Activated naive CD4-positive, alpha-beta T cell treated with anti-CD3 and anti-CD28 coated beads, Interleukin-2, amount 50 U/mL, for 72 hours (primary cell): ENCODE data around the gene DUSP18. TPM values are rescaled to one million over a fixed set of nuclear protein-coding genes. Genes with fewer than 3 reads are reported as not detected.
"Not testable (repeated sequence)": the region's sequence is repeated elsewhere in the genome, so short reads cannot be mapped to it uniquely, and the experiment has no call there.

Source experiments
- ATAC-seq, 2 donors: fragments of 150-1000 bp; cut with Tn5 transposase; 2 replicates each; pipeline ENCODE4 v1.10.0; 2021; ENCODE audit warnings: mild to moderate bottlenecking in 2 of 2, moderate library complexity in 2 of 2
- DNase-seq, 2 donors: peaks; one replicate each; pipeline ENCODE4 v3.0.0; 2021 to 2022; ENCODE audit warnings: low spot score in 2 of 2
- H3K27ac Mint-ChIP-seq, 2 donors: one replicate each; pipeline ENCODE4 v1.8.0; 2022; ENCODE audit warnings: mild to moderate bottlenecking in 2 of 2, mixed read lengths in 2 of 2
- H3K36me3 Mint-ChIP-seq, 2 donors: one replicate each; pipeline ENCODE4 v1.8.0; 2022; ENCODE audit warnings: mixed read lengths in 2 of 2
- H3K9me3 Mint-ChIP-seq, 2 donors: one replicate each; pipeline ENCODE4 v1.8.0; 2022; ENCODE audit warnings: mixed read lengths in 2 of 2
- total RNA-seq, 2 donors: library from RNA; stranded (reverse); gene quantifications; one replicate each; pipeline ENCODE4 v1.2.3, GENCODE V29; 2022

Gene DUSP18
- total RNA-seq, 2 donors from 2014 or later = 7.4 to 10.4 TPM

DNA sequence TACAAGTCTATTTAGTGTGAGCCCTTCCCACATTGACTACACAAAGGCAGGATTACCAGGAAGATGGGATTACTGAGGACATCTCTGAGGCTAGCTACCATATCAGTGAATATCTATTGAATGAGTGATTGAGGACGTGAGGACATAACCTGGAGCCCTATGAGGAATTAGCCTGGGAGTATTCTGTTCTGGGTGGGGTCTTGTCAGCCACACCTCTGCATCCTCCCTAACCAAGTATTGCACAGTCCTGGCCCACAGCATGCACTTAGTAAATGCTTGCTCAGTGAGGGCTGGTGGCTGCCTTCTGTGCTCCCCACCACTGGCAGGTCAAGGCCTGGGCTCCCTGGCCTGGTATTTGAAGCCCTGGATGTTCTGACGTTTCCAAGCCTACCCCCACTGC, 14.8 kb downstream of the DUSP18 start:
- H3K9me3 Mint-ChIP-seq = no peaks in the 10 kb centered on the region
- H3K27ac Mint-ChIP-seq = no peak overlapping the region

DNA sequence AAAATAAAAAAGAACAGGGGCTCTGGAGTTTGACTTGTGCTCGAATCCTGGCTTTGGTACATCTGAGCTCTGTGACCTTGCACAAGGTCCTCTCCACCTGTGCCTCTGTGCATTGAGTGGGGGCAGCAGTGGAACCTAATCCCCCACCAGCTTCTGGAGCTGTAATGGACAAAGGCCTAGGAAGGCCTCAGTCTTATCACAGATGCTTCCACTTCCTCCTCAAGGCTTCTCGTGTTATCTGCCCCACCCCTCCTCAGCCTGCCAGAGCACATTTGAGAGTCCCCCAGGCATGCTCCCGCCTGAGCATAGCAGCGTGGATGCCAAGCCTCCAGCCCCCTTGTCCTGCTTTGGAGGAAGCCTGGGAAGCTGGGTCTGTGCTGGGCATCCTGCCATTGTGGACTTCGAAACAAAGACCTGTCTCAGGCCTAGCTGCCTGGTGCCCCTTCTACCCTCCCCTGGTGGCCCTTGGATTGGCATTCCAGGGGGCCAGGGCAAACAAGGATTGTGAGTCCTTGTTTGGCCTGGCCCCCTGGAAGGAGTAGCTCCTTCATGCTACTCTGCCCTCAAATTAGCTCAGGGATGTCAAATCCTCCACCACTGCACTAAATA, 17.1 kb downstream of the DUSP18 start:
- Mint-ChIP-seq H3K27ac (no peak overlapping the region), H3K36me3 (peaks cover 0 to 9% of the 10 kb centered on the region in 2 donors), H3K9me3 (no peaks in the 10 kb centered on the region)
- DNase-seq = no peak
- ATAC-seq = no peak

More for the DNA sequence above, 14.8 kb downstream of the DUSP18 start:
- DNase-seq (no peak), ATAC-seq (no peak)
- peaks cover 0 to 7% of the 10 kb centered on the region in 2 donors for H3K36me3 Mint-ChIP-seq

DNA sequence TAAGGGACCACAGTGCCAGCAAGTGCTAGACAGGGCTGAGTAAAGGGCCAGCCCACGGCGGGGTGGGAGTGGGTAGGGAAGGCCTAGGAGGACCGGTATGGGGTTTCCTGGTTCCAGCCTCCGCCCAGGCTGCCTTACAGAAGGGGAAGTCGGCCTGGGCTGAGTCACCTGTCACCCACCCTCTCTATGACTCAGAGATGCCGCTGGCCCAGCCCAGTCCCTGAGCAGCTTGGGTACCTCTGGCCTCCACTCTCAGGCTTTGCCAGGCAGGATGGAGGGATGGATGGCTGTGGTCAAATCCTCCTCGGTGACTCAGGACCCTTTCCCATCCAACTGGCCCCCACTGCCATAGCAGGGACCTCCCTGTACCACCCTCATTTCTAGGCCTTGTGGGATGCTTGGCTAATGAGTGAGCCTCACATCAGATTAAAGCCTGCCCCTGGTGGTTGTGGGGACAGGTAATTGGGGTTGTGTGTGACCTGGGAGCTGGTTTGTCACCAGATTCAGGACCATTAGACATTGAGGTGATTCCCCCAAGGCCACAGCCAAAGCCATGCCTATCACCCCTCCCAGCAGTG, 18.2 kb downstream of the DUSP18 start:
- Mint-ChIP-seq H3K9me3 (no peaks in the 10 kb centered on the region), H3K27ac (peak overlapping the region; percentile 77 to 96), H3K36me3 (peaks cover 0 to 9% of the 10 kb centered on the region in 2 donors)
- ATAC-seq (peak; percentile 96 to 99), DNase-seq (peak; percentile 77 to 94)

DNA sequence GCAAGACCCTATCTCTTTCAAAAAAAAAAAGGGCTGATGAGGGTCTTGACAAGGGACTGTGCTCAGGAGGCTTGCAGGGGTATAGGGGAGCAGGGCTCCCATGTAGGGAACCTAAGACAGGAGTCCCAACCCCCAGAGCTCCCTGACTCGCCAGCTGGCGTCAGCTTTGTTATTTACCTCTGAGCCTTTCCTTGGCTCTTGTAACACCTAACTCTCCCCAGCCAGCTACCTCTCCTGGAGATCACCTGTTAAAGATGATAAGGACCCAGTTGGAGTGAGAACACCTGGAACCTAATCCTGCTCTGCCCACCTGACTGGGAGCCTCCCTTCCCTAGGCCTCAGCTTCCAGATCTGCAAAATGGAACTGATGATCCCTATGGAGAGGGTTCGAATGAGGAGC, 18.9 kb downstream of the DUSP18 start:
- Mint-ChIP-seq H3K9me3 (no peaks in the 10 kb centered on the region), H3K36me3 (peaks cover 0 to 9% of the 10 kb centered on the region in 2 donors), H3K27ac (peak overlapping the region; percentile 77 to 96)
- DNase-seq = no peak
- no peak for ATAC-seq

DNA sequence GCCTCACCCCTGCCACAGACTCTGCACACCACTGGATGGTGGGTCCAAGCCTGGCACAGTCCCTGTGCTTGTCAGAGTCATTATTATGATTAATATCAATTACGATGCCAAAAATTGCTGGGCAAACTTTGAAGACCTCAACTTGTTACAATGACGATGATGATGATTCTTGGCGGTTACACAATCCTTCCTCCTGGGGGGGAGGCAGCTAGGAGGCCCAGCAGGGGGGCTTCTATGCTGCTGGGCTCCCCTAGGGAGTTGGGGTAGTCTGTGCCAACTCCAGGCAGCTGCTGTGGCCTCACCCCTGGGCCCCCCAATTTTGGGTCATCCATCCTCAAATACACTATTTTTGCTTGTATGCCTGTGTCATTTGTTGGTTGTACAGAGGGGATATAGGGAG, 20.1 kb downstream of the DUSP18 start:
- ATAC-seq = no peak

DNA sequence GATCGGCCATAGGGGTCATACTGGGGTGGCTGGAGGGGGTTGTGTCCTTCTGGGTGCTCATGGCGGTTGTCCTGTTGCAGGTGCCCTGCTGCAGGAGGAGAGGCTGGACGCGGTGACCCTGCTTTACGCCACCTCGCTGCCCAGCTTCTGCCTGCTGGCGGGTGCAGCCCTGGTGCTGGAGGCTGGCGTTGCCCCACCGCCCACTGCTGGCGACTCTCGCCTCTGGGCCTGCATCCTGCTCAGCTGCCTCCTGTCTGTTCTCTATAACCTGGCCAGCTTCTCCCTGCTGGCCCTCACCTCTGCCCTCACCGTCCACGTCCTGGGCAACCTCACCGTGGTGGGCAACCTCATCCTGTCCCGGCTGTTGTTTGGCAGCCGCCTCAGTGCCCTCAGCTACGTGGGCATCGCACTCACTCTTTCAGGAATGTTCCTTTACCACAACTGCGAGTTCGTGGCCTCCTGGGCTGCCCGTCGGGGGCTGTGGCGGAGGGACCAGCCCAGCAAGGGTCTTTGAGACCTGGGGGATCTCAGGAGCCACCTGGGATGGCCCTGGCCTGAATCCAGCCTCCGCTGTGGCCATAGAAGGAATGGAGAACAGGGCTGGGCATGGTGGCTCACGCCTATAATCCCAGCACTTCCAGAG, 21.0 kb downstream of the DUSP18 start:
- DNase-seq (no peak), ATAC-seq (no peak)
- Mint-ChIP-seq H3K27ac (no peak overlapping the region), H3K36me3 (peaks cover 0 to 9% of the 10 kb centered on the region in 2 donors), H3K9me3 (no peaks in the 10 kb centered on the region)

More for the DNA sequence above, 20.1 kb downstream of the DUSP18 start:
- Mint-ChIP-seq H3K36me3 (peaks cover 0 to 9% of the 10 kb centered on the region in 2 donors), H3K27ac (no peak overlapping the region), H3K9me3 (no peaks in the 10 kb centered on the region)
- DNase-seq = no peak

DNA sequence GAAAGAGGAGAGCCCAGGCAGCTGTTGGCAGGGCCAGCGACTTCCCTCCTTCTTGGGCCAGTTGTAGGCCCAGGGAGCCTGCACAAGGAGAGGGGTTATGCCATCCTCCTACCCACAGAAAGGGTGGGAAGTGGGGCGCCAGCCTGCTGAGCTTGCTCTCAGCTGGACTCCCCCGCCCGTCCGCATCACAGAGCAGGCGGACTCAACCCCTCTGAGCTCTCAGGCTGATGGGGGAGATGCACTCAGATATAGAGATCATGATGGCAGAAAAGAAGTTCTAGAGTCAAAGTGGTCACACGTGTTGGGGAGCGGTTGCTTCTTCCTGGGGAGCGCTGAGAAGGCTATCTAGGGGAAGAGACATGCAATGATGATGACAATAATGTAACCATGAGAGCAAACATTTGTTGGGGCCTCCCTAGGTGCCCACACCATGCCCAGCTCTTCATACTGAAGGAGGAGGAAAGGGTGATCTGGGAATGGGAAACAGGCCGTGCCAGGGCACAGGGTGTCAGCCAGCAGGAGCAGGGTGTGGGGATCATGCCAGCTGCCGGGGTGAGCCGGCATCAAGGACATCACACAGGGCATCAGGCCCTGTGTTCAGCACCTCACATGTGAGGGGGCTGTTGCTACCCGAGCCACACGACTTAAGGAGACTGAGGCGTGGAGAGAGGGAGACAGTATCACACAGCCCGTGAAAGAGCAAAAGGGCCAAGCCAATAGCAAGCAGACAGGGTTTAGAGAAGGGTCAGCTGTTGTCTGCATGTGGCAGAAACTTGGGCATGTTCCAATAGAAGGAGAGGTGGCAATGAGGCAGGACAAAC, 24.4 kb downstream of the DUSP18 start:
- Mint-ChIP-seq H3K36me3 (peaks cover 4 to 14% of the 10 kb centered on the region in 2 donors), H3K27ac (peak overlapping the region; percentile 86 to 94), H3K9me3 (no peaks in the 10 kb centered on the region)
- ATAC-seq (peak in 1 of 2 donors; percentile 7), DNase-seq (no peak)

DNA sequence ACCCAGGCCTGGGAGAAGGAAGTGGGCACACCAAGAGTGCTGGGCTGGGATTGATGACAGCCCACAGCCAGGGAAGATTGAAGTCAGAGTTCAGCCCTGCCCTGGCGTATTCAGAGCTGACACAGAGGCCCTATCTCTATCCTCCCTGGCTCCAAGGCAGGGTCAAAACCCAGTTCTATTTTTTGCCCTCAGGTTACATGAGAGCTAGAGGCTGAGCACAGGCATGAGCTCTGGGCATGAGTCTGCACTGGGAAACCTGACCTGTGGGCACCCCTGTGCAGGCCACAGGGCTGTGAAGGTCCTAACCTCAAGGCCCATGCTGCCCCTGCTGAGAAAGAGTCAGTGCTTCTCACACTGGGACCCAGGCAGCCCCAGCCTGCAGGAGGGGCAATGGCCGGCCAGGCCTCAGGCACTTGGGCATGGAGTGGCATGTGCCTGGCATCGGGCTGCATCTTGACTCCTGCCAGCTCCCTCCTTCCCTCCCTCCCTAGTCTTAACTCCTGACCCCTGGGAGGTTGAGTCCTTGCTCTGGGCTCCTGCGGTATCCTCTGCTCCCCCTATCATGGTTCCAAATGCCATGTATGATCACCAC, 26.7 kb downstream of the DUSP18 start:
- H3K9me3 Mint-ChIP-seq = peaks cover 0 to 4% of the 10 kb centered on the region in 2 donors
- ATAC-seq (no peak), DNase-seq (no peak)
- no peak overlapping the region for H3K27ac Mint-ChIP-seq
- H3K36me3 Mint-ChIP-seq = peaks cover 4 to 18% of the 10 kb centered on the region in 2 donors

DNA sequence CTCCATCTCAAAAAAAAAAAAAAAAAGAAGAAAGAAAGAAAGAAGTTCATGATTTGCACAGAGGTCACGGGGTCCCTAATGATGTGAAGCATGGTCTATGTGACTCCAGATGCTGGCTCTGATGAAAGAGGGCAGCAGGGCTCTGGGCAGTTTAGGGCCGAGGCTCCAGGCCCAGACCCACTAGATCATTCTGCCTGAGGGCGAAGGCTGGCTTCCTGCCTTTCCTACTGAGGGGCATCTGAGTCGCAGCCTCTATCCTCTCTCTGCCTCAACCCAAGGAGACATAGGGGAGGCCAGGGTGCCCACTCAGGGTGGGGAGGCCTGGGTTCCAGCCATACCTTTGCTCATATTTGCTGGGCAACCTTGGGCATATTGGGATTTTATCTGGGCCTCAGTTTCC, 27.3 kb downstream of the DUSP18 start:
- Mint-ChIP-seq H3K27ac (no peak overlapping the region), H3K36me3 (peaks cover 4 to 18% of the 10 kb centered on the region in 2 donors), H3K9me3 (peaks cover 0 to 4% of the 10 kb centered on the region in 2 donors)
- no peak for ATAC-seq
- DNase-seq = no peak

DNA sequence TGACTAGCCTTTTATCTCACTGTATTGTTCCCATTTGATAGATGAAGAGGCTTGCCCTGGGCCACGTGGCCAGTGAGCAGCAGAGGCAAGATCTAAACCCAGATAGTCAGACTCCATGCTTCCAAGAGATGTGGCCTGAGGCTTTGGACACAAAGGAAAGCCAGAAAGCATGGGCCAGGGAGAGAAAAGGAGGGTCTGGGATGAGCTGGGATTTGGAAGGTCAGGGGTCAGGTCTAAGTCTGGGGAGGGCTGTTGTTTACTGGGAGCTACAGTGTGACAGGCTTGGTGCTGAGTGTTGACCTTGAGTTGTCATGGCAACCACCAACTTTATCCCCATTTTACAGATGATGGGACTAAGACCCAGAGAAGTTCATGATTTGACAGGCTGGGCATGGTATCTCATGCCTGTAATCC, 30.0 kb downstream of the DUSP18 start:
- DNase-seq = no peak
- no peak for ATAC-seq
- peaks cover 0 to 4% of the 10 kb centered on the region in 2 donors for H3K9me3 Mint-ChIP-seq
- H3K36me3 Mint-ChIP-seq = peaks cover 4 to 18% of the 10 kb centered on the region in 2 donors
- H3K27ac Mint-ChIP-seq = peak overlapping the region in 1 of 2 donors; percentile 77

DNA sequence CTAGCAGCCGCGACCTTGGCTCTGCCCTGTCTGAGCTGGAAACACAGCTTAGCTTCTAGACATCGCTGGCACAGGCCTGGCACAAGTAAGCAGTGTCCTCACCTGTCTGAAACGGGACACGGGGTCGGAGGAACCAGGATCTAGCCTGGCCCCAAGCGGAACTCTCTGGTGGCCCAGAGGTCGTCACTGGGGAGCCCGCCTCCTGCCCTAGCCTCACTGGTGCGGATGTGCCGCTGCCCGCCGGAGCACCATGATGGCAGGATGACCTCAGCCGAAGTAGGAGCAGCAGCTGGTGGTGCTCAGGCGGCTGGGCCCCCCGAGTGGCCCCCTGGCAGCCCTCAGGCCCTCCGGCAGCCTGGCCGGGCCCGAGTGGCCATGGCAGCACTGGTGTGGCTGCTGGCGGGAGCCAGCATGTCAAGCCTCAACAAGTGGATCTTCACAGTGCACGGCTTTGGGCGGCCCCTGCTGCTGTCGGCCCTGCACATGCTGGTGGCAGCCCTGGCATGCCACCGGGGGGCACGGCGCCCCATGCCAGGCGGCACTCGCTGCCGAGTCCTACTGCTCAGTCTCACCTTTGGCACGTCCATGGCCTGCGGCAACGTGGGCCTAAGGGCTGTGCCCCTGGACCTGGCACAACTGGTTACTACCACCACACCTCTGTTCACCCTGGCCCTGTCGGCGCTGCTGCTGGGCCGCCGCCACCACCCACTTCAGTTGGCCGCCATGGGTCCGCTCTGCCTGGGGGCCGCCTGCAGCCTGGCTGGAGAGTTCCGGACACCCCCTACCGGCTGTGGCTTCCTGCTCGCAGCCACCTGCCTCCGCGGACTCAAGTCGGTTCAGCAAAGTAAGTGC, 31.2 kb downstream of the DUSP18 start:
- DNase-seq (peak; percentile 27 to 64), ATAC-seq (no peak)
- H3K36me3 Mint-ChIP-seq = peaks cover 4 to 18% of the 10 kb centered on the region in 2 donors
- peaks cover 0 to 4% of the 10 kb centered on the region in 2 donors for H3K9me3 Mint-ChIP-seq
- H3K27ac Mint-ChIP-seq = peak overlapping the region; percentile 89 to 94

DNA sequence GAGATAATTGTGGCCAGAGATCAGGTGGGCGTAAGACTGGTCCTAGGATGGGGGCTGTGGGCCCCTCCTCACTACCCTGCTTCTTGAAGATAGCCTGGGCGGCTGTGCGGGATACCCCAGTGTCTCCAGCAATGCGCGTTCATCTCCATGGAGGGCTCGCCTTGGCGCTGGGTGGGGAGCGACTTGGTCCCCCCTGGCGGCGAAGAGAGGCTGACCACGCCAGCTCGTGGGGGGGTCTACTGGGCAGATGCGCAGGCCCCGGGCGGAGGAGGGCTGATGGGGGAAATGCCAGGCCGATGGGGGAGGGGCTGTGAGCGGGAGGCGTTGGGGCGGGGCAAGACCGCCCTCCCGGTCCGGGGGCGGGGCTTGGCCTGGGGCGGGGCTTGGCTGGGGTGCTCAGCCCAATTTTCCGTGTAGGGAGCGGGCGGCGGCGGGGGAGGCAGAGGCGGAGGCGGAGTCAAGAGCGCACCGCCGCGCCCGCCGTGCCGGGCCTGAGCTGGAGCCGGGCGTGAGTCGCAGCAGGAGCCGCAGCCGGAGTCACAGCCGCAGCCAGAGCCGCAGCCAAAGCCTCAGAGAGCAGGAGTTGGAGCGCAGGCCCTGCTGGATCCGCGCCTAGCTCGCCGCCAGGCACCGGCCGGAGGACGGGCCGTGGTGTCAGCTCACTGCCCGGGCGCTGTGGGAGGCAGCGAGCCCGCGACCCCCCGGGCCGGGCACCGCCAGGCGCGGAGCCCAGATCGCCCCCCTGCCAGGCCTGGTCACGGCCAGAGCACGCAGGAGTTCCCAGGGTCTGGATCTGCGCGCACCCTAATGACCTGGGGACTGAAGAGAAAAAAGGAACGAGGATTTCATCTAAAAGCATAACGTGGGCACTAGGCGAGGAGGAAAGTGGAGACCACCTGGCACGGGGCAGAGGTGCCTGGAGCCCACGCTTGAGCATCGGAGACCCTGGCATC, 32.1 kb downstream of the DUSP18 start, which contains the start of gene SLC35E4:
Gene SLC35E4 (plus strand): TSS at position 509 of the 953 bp plus-strand sequence. CDS start 670 bp downstream, outside the sequence.
- ATAC-seq = peak; percentile 76 to 85
- Mint-ChIP-seq H3K36me3 (peaks cover 4 to 18% of the 10 kb centered on the region in 2 donors), H3K9me3 (peaks cover 0 to 4% of the 10 kb centered on the region in 2 donors), H3K27ac (peak within 1 kb of the TSS; percentile 91 to 94)
- peak; percentile 91 to 98 for DNase-seq

DNA sequence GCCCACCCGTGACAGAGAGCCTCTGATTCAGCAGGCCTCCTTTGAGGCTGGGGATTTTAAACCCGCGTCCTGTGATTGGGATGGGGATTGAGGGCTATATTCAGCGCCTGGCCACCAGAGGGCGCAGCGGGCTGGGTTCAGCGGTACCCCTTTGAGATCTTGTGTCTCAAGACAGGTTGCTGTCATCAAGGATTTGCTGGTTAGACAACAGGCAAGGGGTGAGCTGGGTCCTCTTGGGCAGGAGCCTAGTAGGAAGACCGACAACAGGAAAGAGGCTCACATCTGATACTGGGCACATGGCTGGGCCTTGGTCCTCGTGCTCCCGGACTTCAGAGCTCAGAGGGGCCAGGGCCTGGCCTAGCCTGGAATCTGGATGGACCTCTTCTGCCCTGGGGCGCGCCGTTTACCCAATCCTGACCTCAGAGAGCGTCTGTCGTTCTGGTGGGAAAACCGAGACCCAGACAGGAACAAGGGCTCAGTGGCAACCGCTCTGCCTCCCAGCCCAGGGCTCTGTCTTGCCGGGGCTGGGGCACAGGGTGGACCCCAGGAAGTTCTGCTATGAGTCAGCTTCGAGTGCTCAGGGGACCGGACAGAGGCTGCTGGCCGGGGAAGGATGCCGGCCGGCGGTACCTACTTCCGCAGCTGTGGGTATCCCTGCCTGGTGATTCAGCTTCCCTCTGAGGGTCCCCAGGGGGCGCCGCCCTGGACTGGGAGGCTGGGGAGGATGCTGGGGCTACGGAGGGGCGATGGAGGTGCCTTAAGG, 33.0 kb downstream of the DUSP18 start:
- DNase-seq = peak; percentile 88 to 95
- Mint-ChIP-seq H3K9me3 (peaks cover 0 to 4% of the 10 kb centered on the region in 2 donors), H3K27ac (peak overlapping the region; percentile 91 to 94), H3K36me3 (peaks cover 4 to 18% of the 10 kb centered on the region in 2 donors)
- peak; percentile 72 to 75 for ATAC-seq

DNA sequence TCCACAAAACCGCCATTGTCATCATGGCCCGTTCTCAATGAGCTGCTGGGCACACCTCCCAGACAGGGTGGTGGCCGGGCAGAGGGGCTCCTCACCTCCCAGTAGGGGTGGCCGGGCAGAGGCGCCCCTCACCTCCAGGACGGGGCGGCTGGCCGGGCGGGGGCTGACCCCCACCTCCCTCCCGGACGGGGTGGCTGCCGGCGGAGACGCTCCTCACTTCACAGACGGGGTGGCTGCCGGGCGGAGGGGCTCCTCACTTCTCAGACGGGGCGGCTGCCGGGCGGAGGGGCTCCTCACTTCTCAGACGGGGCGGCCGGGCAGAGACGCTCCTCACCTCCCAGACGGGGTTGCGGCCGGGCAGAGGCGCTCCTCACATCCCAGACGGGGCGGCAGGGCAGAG, 36.2 kb downstream of the DUSP18 start:
- DNase-seq, ATAC-seq, H3K27ac Mint-ChIP-seq, H3K36me3 Mint-ChIP-seq, H3K9me3 Mint-ChIP-seq: not testable (repeated sequence)
